ENCODE results near the gene TBC1D1. TPM values are rescaled to one million over a fixed set of nuclear protein-coding genes. Genes with fewer than 3 reads are reported as not detected.

TBC1D1 gene
- total RNA-seq, 4 donors from 2014 or later: 66.2 to 120 (median 87.9) TPM

DNA sequence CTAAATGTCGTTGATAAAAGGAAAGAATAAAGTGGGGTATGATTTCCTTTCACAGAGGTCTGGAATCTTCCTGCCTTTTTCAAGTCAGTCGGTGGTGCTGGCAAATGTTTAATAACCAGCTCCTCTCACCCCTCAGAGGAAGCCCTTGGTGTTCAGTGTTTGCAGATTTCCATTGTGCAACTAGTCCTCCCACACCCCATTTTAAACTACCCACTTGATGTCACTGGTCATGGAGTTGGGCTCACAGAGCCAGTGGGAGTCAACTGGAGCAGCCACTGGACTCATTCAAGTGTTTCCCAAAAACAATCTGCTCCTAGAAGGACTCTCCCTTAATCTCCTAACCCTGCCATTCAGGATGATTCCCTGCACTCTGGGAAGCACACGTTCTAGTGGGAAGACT is 218.5 kb downstream of the TBC1D1 start:
- Histone ChIP-seq H3K27me3 (no peaks in the 10 kb centered on the region), H3K9me3 (no peaks in the 10 kb centered on the region), H3K27ac (no peak overlapping the region), H3K4me3 (no peak overlapping the region), H3K36me3 (peaks cover 0 to 23% (median 0%) of the 10 kb centered on the region in 3 donors), H3K4me1 (peaks cover 0 to 5% (median 0%) of the 10 kb centered on the region in 4 donors)
- DNase-seq: no peak
- TF ChIP-seq POLR2A (IDR thresholded peaks at IDR 0.05): no peak
- TF ChIP-seq, protein P1, sequence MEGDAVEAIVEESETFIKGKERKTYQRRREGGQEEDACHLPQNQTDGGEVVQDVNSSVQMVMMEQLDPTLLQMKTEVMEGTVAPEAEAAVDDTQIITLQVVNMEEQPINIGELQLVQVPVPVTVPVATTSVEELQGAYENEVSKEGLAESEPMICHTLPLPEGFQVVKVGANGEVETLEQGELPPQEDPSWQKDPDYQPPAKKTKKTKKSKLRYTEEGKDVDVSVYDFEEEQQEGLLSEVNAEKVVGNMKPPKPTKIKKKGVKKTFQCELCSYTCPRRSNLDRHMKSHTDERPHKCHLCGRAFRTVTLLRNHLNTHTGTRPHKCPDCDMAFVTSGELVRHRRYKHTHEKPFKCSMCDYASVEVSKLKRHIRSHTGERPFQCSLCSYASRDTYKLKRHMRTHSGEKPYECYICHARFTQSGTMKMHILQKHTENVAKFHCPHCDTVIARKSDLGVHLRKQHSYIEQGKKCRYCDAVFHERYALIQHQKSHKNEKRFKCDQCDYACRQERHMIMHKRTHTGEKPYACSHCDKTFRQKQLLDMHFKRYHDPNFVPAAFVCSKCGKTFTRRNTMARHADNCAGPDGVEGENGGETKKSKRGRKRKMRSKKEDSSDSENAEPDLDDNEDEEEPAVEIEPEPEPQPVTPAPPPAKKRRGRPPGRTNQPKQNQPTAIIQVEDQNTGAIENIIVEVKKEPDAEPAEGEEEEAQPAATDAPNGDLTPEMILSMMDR (IDR thresholded peaks at IDR 0.05): no peak

DNA sequence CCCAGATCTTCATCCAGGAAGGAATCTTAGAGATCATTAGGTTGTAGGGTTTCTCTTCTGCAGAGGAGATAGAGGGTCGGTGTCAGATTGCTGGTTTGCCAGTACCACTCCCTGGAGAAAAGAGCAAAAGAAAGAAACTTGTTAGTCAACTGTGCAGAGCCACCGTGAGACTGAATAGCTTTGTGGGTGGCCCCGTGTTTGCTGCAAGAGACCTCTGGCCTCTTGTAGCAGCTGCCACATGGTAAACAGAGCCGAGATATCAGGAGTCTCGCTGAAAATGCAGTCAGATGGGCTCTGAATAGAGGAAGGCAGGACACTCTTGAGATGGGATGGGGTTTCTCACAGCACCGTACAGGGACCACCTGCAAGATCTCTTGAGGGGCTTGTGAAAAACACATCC is 219.0 kb downstream of the TBC1D1 start:
- TF ChIP-seq POLR2A (IDR thresholded peaks at IDR 0.05): no peak
- TF ChIP-seq, protein P1 (IDR thresholded peaks at IDR 0.05): no peak
- Histone ChIP-seq H3K27ac (no peak overlapping the region), H3K27me3 (no peaks in the 10 kb centered on the region), H3K36me3 (peaks cover 0 to 19% (median 0%) of the 10 kb centered on the region in 3 donors), H3K4me3 (no peak overlapping the region), H3K4me1 (peaks cover 0 to 6% (median 0%) of the 10 kb centered on the region in 4 donors), H3K9me3 (no peaks in the 10 kb centered on the region)
- DNase-seq: no peak

DNA sequence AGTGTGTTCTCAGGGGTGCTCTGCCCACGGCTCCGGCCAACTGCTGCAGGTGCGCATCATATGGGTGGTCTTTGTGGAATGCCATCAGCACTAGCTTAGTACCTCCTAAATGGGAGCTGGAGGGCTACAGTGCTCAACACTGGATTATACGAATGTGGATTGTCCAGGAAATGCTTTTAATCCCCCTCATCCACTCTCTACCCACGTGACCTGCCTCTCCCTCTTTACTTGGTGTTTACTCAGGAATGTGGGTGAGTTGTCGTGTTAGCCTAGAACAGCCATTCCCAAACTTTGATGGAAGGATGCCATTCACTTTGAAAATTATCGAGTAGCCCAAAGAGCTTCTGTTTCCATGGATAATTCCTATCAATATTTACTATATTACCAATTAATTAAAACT is 220.1 kb downstream of the TBC1D1 start:
- Histone ChIP-seq H3K27me3 (no peaks in the 10 kb centered on the region), H3K4me3 (no peak overlapping the region), H3K4me1 (peaks cover 0 to 6% (median 0%) of the 10 kb centered on the region in 4 donors), H3K27ac (no peak overlapping the region), H3K9me3 (no peaks in the 10 kb centered on the region), H3K36me3 (peaks cover 0 to 13% (median 0%) of the 10 kb centered on the region in 3 donors)
- TF ChIP-seq, protein P1 (IDR thresholded peaks at IDR 0.05): no peak
- no peak for TF ChIP-seq POLR2A (IDR thresholded peaks at IDR 0.05)
- no peak for DNase-seq

DNA sequence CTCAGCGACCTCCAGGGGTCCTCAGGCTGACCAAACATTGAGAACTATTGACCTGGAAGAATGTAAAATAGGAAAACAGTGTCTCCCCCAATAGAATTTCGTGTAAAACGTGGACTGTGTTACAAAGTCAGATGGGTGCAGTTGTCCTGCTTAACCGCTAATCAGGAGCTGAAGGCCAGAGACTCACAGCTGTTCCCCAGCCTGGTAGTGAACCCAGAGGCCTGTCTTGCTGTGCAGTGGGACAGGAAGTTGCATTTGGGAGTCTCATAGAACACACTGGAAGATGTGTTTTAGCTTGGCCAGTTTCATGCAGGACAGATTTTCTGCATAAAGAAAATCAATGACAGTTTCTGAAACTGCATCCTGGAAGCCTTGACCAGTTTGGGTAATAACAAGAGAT is 220.8 kb downstream of the TBC1D1 start:
- Histone ChIP-seq H3K36me3 (peaks cover 0 to 15% (median 0%) of the 10 kb centered on the region in 3 donors), H3K27ac (no peak overlapping the region), H3K4me1 (peaks cover 0 to 6% (median 0%) of the 10 kb centered on the region in 4 donors), H3K27me3 (no peaks in the 10 kb centered on the region), H3K4me3 (no peak overlapping the region), H3K9me3 (no peaks in the 10 kb centered on the region)
- DNase-seq: no peak
- TF ChIP-seq, protein P1 (IDR thresholded peaks at IDR 0.05): no peak
- no peak for TF ChIP-seq POLR2A (IDR thresholded peaks at IDR 0.05)

DNA sequence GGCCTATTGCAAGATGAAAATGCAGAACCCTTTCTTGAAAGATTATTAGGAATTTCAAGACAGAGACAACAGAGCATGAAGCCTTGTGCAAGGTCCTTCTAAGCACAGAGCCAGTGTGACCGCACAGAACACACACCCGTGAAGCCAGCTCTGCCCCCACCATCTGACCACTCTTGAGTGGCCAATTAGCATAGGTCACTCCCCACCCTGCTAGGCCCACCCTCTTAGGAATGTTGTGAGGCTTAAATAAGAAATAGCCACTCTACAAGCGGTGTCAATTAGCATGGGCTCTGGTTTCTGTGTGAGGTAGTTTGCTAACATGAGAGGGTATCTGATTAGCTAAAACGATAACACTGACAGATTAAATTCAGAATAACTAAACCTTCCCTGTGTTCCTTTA is 222.2 kb downstream of the TBC1D1 start:
- Histone ChIP-seq H3K4me3 (no peak overlapping the region), H3K36me3 (peaks cover 0 to 17% (median 0%) of the 10 kb centered on the region in 3 donors), H3K27me3 (no peaks in the 10 kb centered on the region), H3K4me1 (peaks cover 0 to 6% (median 0%) of the 10 kb centered on the region in 4 donors), H3K9me3 (no peaks in the 10 kb centered on the region), H3K27ac (no peak overlapping the region)
- TF ChIP-seq, protein P1 (IDR thresholded peaks at IDR 0.05): no peak
- TF ChIP-seq POLR2A (IDR thresholded peaks at IDR 0.05): no peak
- DNase-seq: no peak

DNA sequence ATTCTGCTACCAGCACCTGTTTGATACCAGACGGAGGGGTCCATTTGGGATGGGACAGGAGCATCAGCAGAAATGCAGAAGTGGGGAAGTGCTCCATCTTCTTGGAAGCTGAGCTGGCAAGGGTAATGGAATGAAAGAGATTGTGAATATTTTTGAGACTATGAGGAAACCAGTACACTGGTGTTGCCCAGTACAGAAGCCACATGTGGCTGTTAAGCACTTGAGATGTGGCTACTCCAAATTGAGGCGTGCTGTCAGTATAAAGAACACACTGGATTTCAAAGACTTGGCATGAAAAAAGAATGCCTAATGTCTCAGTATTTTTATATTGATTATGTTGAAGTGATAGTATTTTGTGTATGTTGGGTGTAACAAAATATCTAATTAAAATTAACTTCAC is 222.7 kb downstream of the TBC1D1 start:
- H3K4me3 ChIP-seq: no peak overlapping the region
- peaks cover 0 to 21% (median 0%) of the 10 kb centered on the region in 3 donors for H3K36me3 ChIP-seq
- no peaks in the 10 kb centered on the region for H3K9me3 ChIP-seq
- DNase-seq: no peak
- peaks cover 0 to 6% (median 0%) of the 10 kb centered on the region in 4 donors for H3K4me1 ChIP-seq
- H3K27me3 ChIP-seq: no peaks in the 10 kb centered on the region
- no peak overlapping the region for H3K27ac ChIP-seq
- no peak for TF ChIP-seq POLR2A (IDR thresholded peaks at IDR 0.05)
- TF ChIP-seq, protein P1 (IDR thresholded peaks at IDR 0.05): no peak
